HepG2 (cell line): Measurements from ENCODE around the gene RASD2. TPM values are rescaled to one million over a fixed set of nuclear protein-coding genes. Genes with fewer than 3 reads are reported as not detected.

ENCODE experiments used
- ATAC-seq: fragments of 200-7000 bp; cut with Tn5 transposase; 3 replicates; pipeline ENCODE4 v1.9.1; 2020; ENCODE audit warnings: mild to moderate bottlenecking, moderate library complexity
- BruUV-seq: library from RNA; stranded (reverse); fragments of 400-500 nt; replicated peaks from 2 replicates; lab custom pipeline; 2021; lab: Mats Ljungman, UMichigan
- CTCF ChIA-PET: fragments of 300-600 bp; formaldehyde crosslinking; extraction: SDS; loops from one replicate; lab custom pipeline; 2021; ENCODE audit warnings: low total read pairs, inconsistent platforms, low intra/inter-chr PET ratio; lab: Yijun Ruan, JAX
- POLR2A ChIA-PET: fragments of 350-600 bp; sonication (Branson Sonifier 250); formaldehyde crosslinking; loops from one replicate; lab custom pipeline; 2020; ENCODE audit warnings: antibody characterized with exemption, inconsistent platforms; lab: Yijun Ruan, JAX
- DNase-seq: peaks from one replicate; pipeline ENCODE4 v3.0.0-alpha.2; 2015; ENCODE audit warnings: low spot score
- FAIRE-seq: peaks from 3 replicates; lab custom pipeline; 2011; peaks lifted over from hg19 to GRCh38; lab: Jason Lieb, UNC
- H2AFZ ChIP-seq: one replicate; pipeline ENCODE4 v1.6.1; 2011; ENCODE audit warnings: low read length, inconsistent platforms
- H3K27ac ChIP-seq: fragments of 300-600 bp; 3 replicates; pipeline ENCODE4 v1.8.0; 2011; ENCODE audit warnings: mixed run types, mild to moderate bottlenecking, mixed read lengths, low read length, inconsistent platforms; ENCODE audit not compliant: insufficient read depth; ENCODE audit errors: extremely low read length
- H3K27me3 ChIP-seq, 2 experiments: fragments of 200-600 bp in 1 of 2; 2 replicates in 1 of 2; 3 replicates in 1 of 2; pipeline versions ENCODE4 v1.6.0 to v1.8.0; 2011; ENCODE audit warnings: low read length in 2 of 2, mild to moderate bottlenecking in 2 of 2, moderate library complexity in 2 of 2, inconsistent platforms in 1 of 2; ENCODE audit not compliant: insufficient read depth in 2 of 2, control insufficient read depth in 1 of 2
- H3K36me3 ChIP-seq, 2 experiments: fragments of 200-600 bp in 1 of 2; replicated peaks in 1 of 2; 2 replicates in 1 of 2; 3 replicates in 1 of 2; pipeline versions ENCODE4 v1.5.1 to v1.8.0; 2011; ENCODE audit warnings: low read length in 2 of 2, inconsistent platforms in 1 of 2; ENCODE audit not compliant: insufficient read depth in 2 of 2, control insufficient read depth in 1 of 2
- H3K4me1 ChIP-seq: 2 replicates; pipeline ENCODE4 v1.5.1; 2012; ENCODE audit warnings: low read length, inconsistent platforms; ENCODE audit not compliant: insufficient read depth
- H3K4me2 ChIP-seq: 2 replicates; pipeline ENCODE4 v1.6.0; 2011; ENCODE audit warnings: low read depth, low read length, inconsistent platforms
- H3K4me3 ChIP-seq, 3 experiments: fragments of 200-600 bp in 1 of 3; sonication (generic), shearing (Covaris generic) in 1 of 3; replicated peaks in 1 of 3; 2 replicates each; pipeline ENCODE4 v1.5.1; 2011 to 2016; ENCODE audit warnings: low read length in 3 of 3, inconsistent platforms in 2 of 3, low read depth in 2 of 3, mild to moderate bottlenecking in 2 of 3, control low read depth in 1 of 3, mixed read lengths in 1 of 3; ENCODE audit not compliant: insufficient read depth in 1 of 3
- H3K79me2 ChIP-seq: one replicate; pipeline ENCODE4 v1.6.1; 2011; ENCODE audit warnings: low read length, inconsistent platforms; ENCODE audit not compliant: insufficient read depth
- H3K9ac ChIP-seq: 2 replicates; pipeline ENCODE4 v1.6.0; 2011; ENCODE audit warnings: mild to moderate bottlenecking, low read depth, low read length, inconsistent platforms; ENCODE audit not compliant: insufficient read depth
- H3K9me3 ChIP-seq: 2 replicates; pipeline ENCODE4 v1.5.1; 2012; ENCODE audit warnings: mild to moderate bottlenecking, low read length
- H4K20me1 ChIP-seq: 2 replicates; pipeline ENCODE4 v1.6.0; 2011; ENCODE audit warnings: inconsistent platforms, mild to moderate bottlenecking, low read length, moderate library complexity; ENCODE audit not compliant: insufficient read depth
- ARNT2 ChIP-seq: sonication (generic); formaldehyde crosslinking; IDR thresholded peaks from 2 replicates; pipeline ENCODE4 v1.8.0; 2022; ENCODE audit warnings: mild to moderate bottlenecking, low read depth, missing genetic modification reagents, moderate library complexity
- EED ChIP-seq: sonication (generic); formaldehyde crosslinking; IDR thresholded peaks from 2 replicates; pipeline ENCODE4 v1.5.0; 2020; ENCODE audit warnings: mild to moderate bottlenecking, missing genetic modification reagents
- EHMT2 ChIP-seq: fragments of 200-600 bp; sonication (generic); IDR thresholded peaks from 2 replicates; pipeline ENCODE4 v1.7.0; 2017; ENCODE audit warnings: antibody characterized with exemption, low read depth, low read length, borderline replicate concordance
- FOXA1 ChIP-seq, 2 experiments: fragments of 450-650 bp in 1 of 2; sonication (generic) in 1 of 2; formaldehyde crosslinking in 1 of 2; IDR thresholded peaks; 2 replicates each; pipeline versions ENCODE4 v1.4.0 to v1.6.1; 2016 to 2020; ENCODE audit warnings: missing genetic modification reagents in 1 of 2
- FOXP4 ChIP-seq: sonication (generic); formaldehyde crosslinking; IDR thresholded peaks from 2 replicates; pipeline ENCODE4 v1.4.0; 2020; ENCODE audit warnings: missing genetic modification reagents
- JUN ChIP-seq: sonication (generic); formaldehyde crosslinking; IDR thresholded peaks from 2 replicates; pipeline ENCODE4 v1.4.0; 2020; ENCODE audit warnings: mild to moderate bottlenecking, missing genetic modification reagents
- LRRFIP1 ChIP-seq: sonication (generic); formaldehyde crosslinking; conservative IDR thresholded peaks from 2 replicates; pipeline ENCODE4 v1.4.0; 2020; ENCODE audit warnings: missing genetic modification reagents
- MIXL1 ChIP-seq: IDR thresholded peaks from 2 replicates; pipeline ENCODE4 v1.6.1; 2016
- POLR2A ChIP-seq, 2 experiments: IDR thresholded peaks; 2 replicates each; pipeline ENCODE4 v1.6.1; 2011; ENCODE audit warnings: low read depth in 2 of 2, low read length in 2 of 2, mild to moderate bottlenecking in 1 of 2, moderate library complexity in 1 of 2; ENCODE audit not compliant: insufficient read depth in 1 of 2
- RELA ChIP-seq: sonication (generic); formaldehyde crosslinking; IDR thresholded peaks from 2 replicates; pipeline ENCODE4 v1.4.0; 2020; ENCODE audit warnings: missing genetic modification reagents
- RFX5 ChIP-seq: IDR thresholded peaks from 2 replicates; pipeline ENCODE4 v1.6.1; 2011; ENCODE audit warnings: low read depth, low read length, improper control_type of control experiment
- SAFB2 ChIP-seq: sonication (generic); formaldehyde crosslinking; IDR thresholded peaks from 2 replicates; pipeline ENCODE4 v1.5.1; 2020; ENCODE audit warnings: missing genetic modification reagents, low read depth, mild to moderate bottlenecking, borderline replicate concordance
- SP5 ChIP-seq: IDR thresholded peaks from 2 replicates; pipeline ENCODE4 v1.6.1; 2016; ENCODE audit warnings: low read depth, borderline replicate concordance
- TARDBP ChIP-seq: sonication (generic); formaldehyde crosslinking; IDR thresholded peaks from 2 replicates; pipeline ENCODE4 v1.8.0; 2022; ENCODE audit warnings: mild to moderate bottlenecking, missing genetic modification reagents
- ZFP62 ChIP-seq: sonication (generic); formaldehyde crosslinking; IDR thresholded peaks from 2 replicates; pipeline ENCODE4 v1.4.0; 2020; ENCODE audit warnings: missing genetic modification reagents
- ZNF136 ChIP-seq: sonication (generic); formaldehyde crosslinking; IDR thresholded peaks from 2 replicates; pipeline ENCODE4 v1.8.1; 2022; ENCODE audit warnings: low read depth, mild to moderate bottlenecking, moderate library complexity, missing genetic modification reagents
- ZNF253 ChIP-seq: sonication (generic); formaldehyde crosslinking; IDR thresholded peaks from 2 replicates; pipeline ENCODE4 v1.8.0; 2022; ENCODE audit warnings: mild to moderate bottlenecking, missing genetic modification reagents, borderline replicate concordance
- ZNF326 ChIP-seq: sonication (generic); formaldehyde crosslinking; IDR thresholded peaks from 2 replicates; pipeline ENCODE4 v1.4.0; 2020; ENCODE audit warnings: missing genetic modification reagents, borderline replicate concordance
- ZNF382 ChIP-seq: sonication (generic); formaldehyde crosslinking; IDR thresholded peaks from 2 replicates; pipeline ENCODE4 v1.5.0; 2020; ENCODE audit warnings: missing genetic modification reagents, mild to moderate bottlenecking, borderline replicate concordance
- WGBS: methylation state at CpG from one replicate; pipeline ENCODE4 v1.1.6; 2017; ENCODE audit warnings: low lambda C conversion rate; 5-methylcytosine and 5-hydroxymethylcytosine counted together
- in situ Hi-C: cut with HindIII; loops from 2 replicates; pipeline ENCODE4 v1.10.0; 2017; ENCODE audit warnings: low pct_unique_long_range_greater_than_20kb; ENCODE audit not compliant: extremely low pct_ligation_motif_present
- intact Hi-C: fragments of 100-400 bp; cut with micrococcal nuclease; formaldehyde crosslinking; loops from one replicate; pipeline ENCODE4 v1.10.0; 2022; ENCODE audit not compliant: unreplicated experiment
- polyA plus RNA-seq, 8 experiments: library from polyadenylated mRNA; depleted of rRNA in 3 of 8; stranded (reverse) in 7 of 8; unstranded in 1 of 8; fragments of >200 nt; fragmentation: Illumina TruSeq in 4 of 8; extraction: Trizol in 4 of 8; gene quantifications; 2 replicates each; pipeline versions ENCODE4 v1.2.1 to v1.2.3, GENCODE V29; 2011 to 2016; ENCODE audit warnings: low read depth in 4 of 8, missing spikeins in 1 of 8, mixed read lengths in 1 of 8; ENCODE audit not compliant: insufficient read depth in 1 of 8
- total RNA-seq, 5 experiments: library from RNA; depleted of rRNA; stranded (reverse); fragments of >200 nt; fragmentation: Illumina TruSeq; extraction: Trizol; gene quantifications; 2 replicates each; pipeline ENCODE4 v1.2.3, GENCODE V29; 2016; ENCODE audit warnings: low read depth in 1 of 5
- TF ChIP-seq, protein P1 (sequence below): sonication (generic); formaldehyde crosslinking; IDR thresholded peaks from 2 replicates; pipeline ENCODE4 v1.8.1; 2023; ENCODE audit warnings: mild to moderate bottlenecking, missing genetic modification reagents
- TF ChIP-seq, protein P2 (sequence below): sonication (generic); formaldehyde crosslinking; IDR thresholded peaks from 2 replicates; pipeline ENCODE4 v1.4.0; 2020; ENCODE audit warnings: missing genetic modification reagents

The RASD2 gene
- total and polyA plus RNA-seq, 2 of the 13 experiments (the other 11 are each of a cell fraction or from before 2014, with no cell fraction given), result not detected

DNA sequence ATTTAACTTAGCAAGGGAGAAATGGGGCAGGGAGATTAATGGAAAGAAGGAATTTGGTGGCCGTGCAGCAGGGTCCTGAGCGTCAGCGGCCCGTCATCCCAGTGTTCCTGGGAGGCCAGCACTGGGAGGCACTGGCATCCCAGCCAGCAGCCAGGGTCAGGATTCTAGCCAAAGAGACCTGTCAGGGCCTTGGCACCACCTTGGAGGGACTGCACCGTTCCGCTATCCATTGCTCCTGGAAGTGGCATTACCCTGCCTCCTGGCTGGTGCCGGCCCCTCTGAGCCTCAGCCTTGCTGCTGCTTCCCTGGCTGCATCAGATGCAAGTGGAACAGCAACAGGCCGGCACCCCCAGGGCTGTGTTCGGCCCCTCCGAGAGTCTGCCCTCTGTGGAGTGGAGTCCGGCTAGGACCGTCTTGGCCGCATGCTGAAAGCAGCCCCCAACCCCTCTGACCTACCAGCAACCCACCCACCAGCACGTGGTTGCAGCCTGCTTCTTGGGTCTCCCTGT is 30.1 kb downstream of the RASD2 start (continued):
- TF ChIP-seq LRRFIP1 (CRISPR knock-in tag) (no peak), TARDBP (CRISPR knock-in tag) (no peak), JUN (no peak), FOXA1 (IDR thresholded peaks at IDR 0.05) (no peak), FOXA1 (CRISPR knock-in tag; IDR thresholded peaks at IDR 0.05) (no peak)

DNA sequence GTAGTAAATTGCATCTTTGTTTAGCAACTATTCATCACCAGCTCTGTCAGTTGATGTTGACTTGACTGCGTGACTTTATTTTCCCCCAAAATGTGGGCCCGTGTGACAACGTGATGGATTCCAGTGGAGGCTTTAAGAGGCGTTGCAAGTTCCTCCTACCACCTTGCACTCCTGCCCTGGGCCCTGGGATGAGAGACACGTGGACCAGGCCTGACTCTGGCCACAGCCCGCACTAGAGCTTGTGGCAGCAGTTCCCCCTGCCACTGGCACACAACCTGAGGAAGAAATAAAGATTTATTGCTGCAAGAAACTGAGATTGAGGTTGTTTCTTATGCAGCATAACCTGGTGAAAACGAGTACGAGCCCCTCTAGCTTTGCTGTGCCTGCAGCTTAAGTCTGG is 31.9 kb downstream of the RASD2 start:
- ChIA-PET POLR2A (no interaction called here), CTCF (no interaction called here)
- FAIRE-seq (no peak), DNase-seq (no peak), ATAC-seq (no peak)
- peaks cover 7 to 42% of the 10 kb centered on the region in 2 experiments; a peak in 3 of 5 replicates for H3K27me3 ChIP-seq
- in situ Hi-C loops (no loop called here), intact Hi-C loops (no loop called here)
- no peaks in the 10 kb centered on the region for H4K20me1 ChIP-seq
- no peaks in the 10 kb centered on the region for H3K36me3 ChIP-seq
- H3K27ac ChIP-seq, result no peak overlapping the region
- no TSS peak for BruUV-seq
- H3K4me3 ChIP-seq, result no peak overlapping the region
- WGBS, result 16% methylated on average over 8 of the region's 8 CpGs
- no peak overlapping the region for H3K9ac ChIP-seq
- H2AFZ ChIP-seq, result no peak overlapping the region
- no peaks in the 10 kb centered on the region for H3K79me2 ChIP-seq
- H3K9me3 ChIP-seq, result no peaks in the 10 kb centered on the region
- no peak overlapping the region for H3K4me2 ChIP-seq
- no peaks in the 10 kb centered on the region for H3K4me1 ChIP-seq
- TF ChIP-seq ZNF382 (no peak), FOXP4 (CRISPR knock-in tag) (no peak), ARNT2 (no peak), EED (CRISPR knock-in tag) (no peak), RELA (CRISPR knock-in tag) (no peak), EHMT2 (no peak), ZNF136 (CRISPR knock-in tag) (no peak), SP5 (CRISPR knock-in tag) (no peak), RFX5 (no peak), ZFP62 (no peak), POLR2A (IDR thresholded peaks at IDR 0.05; ENCODE audit: insufficient read depth in 1 of 2, low read depth in 2 of 2, low read length in 2 of 2) (no peak), ZNF253 (CRISPR knock-in tag) (no peak), ZNF326 (CRISPR knock-in tag) (no peak), MIXL1 (CRISPR knock-in tag) (no peak), SAFB2 (CRISPR knock-in tag) (no peak)
- TF ChIP-seq, protein P1, sequence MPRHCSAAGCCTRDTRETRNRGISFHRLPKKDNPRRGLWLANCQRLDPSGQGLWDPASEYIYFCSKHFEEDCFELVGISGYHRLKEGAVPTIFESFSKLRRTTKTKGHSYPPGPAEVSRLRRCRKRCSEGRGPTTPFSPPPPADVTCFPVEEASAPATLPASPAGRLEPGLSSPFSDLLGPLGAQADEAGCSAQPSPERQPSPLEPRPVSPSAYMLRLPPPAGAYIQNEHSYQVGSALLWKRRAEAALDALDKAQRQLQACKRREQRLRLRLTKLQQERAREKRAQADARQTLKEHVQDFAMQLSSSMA, result no peak
- TF ChIP-seq, protein P2, sequence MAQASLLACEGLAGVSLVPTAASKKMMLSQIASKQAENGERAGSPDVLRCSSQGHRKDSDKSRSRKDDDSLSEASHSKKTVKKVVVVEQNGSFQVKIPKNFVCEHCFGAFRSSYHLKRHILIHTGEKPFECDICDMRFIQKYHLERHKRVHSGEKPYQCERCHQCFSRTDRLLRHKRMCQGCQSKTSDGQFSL, result no peak
